Measurements from ENCODE around the gene GJC2.

GJC2 gene

DNA sequence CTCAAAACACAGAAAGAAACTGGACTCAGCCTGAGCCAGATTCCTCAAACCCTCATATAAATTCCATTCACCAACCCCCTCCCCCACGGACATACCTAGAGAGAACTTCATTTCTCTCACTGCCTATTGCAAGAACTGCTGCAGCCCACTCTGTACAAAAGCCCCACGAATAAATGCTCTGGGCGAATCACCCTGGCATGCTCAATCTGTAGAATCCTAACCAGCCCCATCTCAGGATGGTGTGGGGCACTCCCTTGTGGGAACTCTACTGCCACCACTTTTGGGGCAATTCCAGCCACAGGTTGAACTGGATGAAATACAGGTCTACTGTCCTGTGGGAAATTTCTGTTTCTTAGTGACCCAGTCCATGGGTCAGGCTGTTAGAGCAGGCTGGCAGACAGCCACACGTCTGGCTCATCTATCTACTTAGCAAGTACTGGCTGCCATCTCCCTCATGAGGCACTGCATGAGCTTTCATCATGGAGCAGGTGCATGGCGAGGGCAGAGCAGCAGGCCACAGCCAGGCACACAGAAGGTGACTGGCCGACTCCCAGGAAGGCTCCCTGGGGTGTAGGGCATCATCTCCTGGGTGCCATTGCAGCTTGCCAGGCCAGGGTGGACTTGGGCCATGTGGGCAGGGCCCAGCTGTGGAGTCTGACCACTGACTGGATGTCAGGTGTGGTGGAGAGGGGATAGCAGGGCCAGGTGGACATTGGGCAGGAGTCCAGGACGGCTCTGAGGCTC is 45.0 kb upstream of the GJC2 start:
- H3K4me1 ChIP-seq, result no peaks in the 10 kb centered on the region
- DNase-seq, result no peak
- no peaks in the 10 kb centered on the region for H3K9me3 ChIP-seq
- TF ChIP-seq, protein P1, sequence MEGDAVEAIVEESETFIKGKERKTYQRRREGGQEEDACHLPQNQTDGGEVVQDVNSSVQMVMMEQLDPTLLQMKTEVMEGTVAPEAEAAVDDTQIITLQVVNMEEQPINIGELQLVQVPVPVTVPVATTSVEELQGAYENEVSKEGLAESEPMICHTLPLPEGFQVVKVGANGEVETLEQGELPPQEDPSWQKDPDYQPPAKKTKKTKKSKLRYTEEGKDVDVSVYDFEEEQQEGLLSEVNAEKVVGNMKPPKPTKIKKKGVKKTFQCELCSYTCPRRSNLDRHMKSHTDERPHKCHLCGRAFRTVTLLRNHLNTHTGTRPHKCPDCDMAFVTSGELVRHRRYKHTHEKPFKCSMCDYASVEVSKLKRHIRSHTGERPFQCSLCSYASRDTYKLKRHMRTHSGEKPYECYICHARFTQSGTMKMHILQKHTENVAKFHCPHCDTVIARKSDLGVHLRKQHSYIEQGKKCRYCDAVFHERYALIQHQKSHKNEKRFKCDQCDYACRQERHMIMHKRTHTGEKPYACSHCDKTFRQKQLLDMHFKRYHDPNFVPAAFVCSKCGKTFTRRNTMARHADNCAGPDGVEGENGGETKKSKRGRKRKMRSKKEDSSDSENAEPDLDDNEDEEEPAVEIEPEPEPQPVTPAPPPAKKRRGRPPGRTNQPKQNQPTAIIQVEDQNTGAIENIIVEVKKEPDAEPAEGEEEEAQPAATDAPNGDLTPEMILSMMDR (IDR thresholded peaks at IDR 0.05; ENCODE audit: low read depth, low read length), result no peak
- H3K36me3 ChIP-seq, result peaks cover 25% of the 10 kb centered on the region
- no peaks in the 10 kb centered on the region for H3K27me3 ChIP-seq
- H3K4me3 ChIP-seq (ENCODE audit: low read depth, low read length), result no peak overlapping the region

DNA sequence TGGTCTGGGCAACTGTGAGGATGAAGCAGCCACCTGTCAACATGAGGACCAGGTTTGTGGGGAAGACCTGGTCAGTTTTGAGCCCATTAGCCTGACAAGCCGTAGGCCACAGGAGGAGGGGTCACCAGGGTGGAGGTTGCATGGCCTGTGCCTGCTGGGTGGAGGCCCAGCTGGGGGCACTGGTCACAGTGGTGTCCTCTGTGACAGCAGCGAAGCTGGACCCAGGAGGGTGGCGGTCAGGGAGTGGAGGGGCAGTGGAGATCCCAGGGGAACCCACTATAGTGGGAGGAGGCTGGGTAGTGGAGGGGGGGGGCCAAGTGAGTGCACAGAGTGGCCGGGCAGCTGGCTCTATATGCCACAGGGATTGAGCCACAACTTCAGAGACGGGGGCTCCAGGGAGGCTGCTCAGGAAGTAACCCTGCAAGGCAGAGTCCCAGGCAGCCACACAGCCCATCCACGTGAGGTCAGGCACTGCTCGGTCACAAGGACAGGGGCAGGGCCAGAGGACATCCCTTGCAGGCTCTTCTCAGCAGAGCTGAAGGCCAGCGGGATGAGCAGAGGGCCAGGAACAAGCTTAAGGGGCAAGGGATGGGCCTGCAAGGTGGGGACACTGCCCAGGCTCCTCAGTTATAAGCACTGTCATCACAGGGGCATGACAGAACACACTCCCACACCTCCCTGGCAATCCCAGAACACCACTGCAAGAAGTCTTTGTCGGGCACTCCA is 44.3 kb upstream of the GJC2 start:
- Histone ChIP-seq H3K9me3 (no peaks in the 10 kb centered on the region), H3K27me3 (no peaks in the 10 kb centered on the region), H3K36me3 (peaks cover 17% of the 10 kb centered on the region), H3K4me3 (ENCODE audit: low read depth, low read length) (no peak overlapping the region), H3K4me1 (no peaks in the 10 kb centered on the region)
- DNase-seq, result no peak
- TF ChIP-seq, protein P1 (IDR thresholded peaks at IDR 0.05; ENCODE audit: low read depth, low read length), result no peak

DNA sequence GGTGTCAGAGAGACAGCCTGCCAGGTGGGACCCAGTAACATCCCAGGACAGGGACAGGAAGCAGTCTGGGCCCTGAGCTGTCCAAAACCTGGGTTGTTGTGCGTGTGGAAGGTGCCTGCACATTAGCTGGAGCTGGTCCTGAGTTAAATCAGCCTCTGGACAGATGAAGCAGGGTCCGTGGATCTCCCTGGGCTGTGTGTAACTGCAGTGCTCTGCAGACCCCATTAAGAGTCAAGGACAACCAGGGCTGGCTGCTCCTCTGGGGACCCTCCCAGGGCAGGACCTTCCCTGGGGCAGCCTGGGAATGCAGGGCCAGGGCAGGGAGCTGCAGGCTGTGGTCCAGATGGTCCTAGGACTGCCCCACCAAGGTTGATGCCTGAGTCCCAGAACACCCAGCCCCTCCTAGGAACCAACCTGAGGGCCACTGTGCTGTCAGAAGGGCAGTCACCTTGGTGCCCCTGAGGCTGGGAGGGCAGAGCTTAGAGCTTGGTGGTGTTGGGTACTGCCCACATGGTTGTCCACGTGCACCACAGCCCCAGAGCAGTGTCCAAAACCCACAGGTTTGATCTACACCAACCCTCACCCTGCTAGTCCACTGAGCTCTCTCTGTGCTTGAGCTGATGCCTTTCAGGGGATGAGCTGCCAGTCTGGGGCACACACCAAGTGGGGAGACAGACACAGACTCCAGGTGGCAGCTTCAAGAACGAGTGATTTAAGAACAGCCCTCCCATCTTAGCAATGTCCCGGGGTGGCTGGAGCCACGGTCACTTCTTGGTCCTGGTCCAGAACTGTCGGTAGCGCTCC is 43.5 kb upstream of the GJC2 start:
- TF ChIP-seq, protein P1 (IDR thresholded peaks at IDR 0.05; ENCODE audit: low read depth, low read length), result no peak
- Histone ChIP-seq H3K36me3 (peaks cover 14% of the 10 kb centered on the region), H3K4me3 (ENCODE audit: low read depth, low read length) (no peak overlapping the region), H3K9me3 (no peaks in the 10 kb centered on the region), H3K27me3 (no peaks in the 10 kb centered on the region), H3K4me1 (no peaks in the 10 kb centered on the region)
- no peak for DNase-seq

DNA sequence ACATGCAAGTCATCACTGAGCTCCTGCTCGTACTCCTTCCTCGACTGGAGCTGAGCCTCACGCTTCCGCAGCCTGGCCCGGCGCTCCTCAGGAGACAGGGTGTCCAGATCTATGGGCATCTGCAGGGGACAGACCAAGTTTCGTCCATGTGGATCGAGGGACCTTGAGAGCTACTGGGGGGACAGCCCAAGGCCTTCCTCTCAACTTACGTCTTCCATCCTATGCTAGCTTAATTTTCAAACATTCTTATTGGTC is 43.0 kb upstream of the GJC2 start:
- H3K27me3 ChIP-seq, result no peaks in the 10 kb centered on the region
- no peaks in the 10 kb centered on the region for H3K4me1 ChIP-seq
- peaks cover 14% of the 10 kb centered on the region for H3K36me3 ChIP-seq
- TF ChIP-seq, protein P1 (IDR thresholded peaks at IDR 0.05; ENCODE audit: low read depth, low read length), result no peak
- H3K9me3 ChIP-seq, result no peaks in the 10 kb centered on the region
- no peak overlapping the region for H3K4me3 ChIP-seq (ENCODE audit: low read depth, low read length)
- no peak for DNase-seq

DNA sequence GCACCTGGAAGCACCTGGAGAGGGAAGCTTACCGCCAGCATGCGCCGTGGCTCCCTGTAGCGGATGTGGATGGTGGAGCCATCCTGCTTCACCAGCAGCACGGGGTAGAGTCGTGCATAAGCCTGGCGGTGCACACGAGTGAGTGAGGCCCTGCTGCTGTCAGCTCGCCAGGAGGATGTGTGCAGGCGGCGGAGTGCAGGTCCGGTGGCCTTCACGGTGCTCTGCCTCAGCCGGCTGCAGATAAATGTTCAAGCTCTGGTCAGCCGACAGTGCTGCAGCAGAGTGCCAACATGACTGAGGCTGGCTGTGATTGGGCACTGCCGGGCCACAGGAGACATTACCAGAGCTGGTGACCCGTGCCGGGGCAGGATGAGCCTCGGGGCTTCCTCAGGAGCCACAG is 42.1 kb upstream of the GJC2 start:
- no peaks in the 10 kb centered on the region for H3K9me3 ChIP-seq
- H3K36me3 ChIP-seq, result peaks cover 14% of the 10 kb centered on the region
- H3K4me1 ChIP-seq, result no peaks in the 10 kb centered on the region
- no peak overlapping the region for H3K4me3 ChIP-seq (ENCODE audit: low read depth, low read length)
- DNase-seq, result no peak
- H3K27me3 ChIP-seq, result no peaks in the 10 kb centered on the region
- TF ChIP-seq, protein P1 (IDR thresholded peaks at IDR 0.05; ENCODE audit: low read depth, low read length), result no peak
